IMR-90 (cell line): Measurements from ENCODE around the gene RRAGD.

Experiments used
- BHLHE40 ChIP-seq: fragments of 150-350 bp; IDR thresholded peaks from 2 replicates; pipeline ENCODE4 v1.6.1; 2016; ENCODE audit warnings: mild to moderate bottlenecking, low read depth, low read length
- CEBPB ChIP-seq: IDR thresholded peaks from 2 replicates; pipeline ENCODE4 v1.6.1; 2012; ENCODE audit warnings: low read depth, low read length, improper control_type of control experiment
- CTCF ChIP-seq: conservative IDR thresholded peaks from 2 replicates; pipeline ENCODE4 v1.5.1; 2012; ENCODE audit warnings: mild to moderate bottlenecking, low read depth, low read length, improper control_type of control experiment
- FOS ChIP-seq: fragments of 150-350 bp; IDR thresholded peaks from 2 replicates; pipeline ENCODE4 v1.6.1; 2016; ENCODE audit warnings: low read depth, low read length
- MAFK ChIP-seq: IDR thresholded peaks from 2 replicates; pipeline ENCODE4 v1.6.1; 2012; ENCODE audit warnings: low read depth, low read length, improper control_type of control experiment
- MXI1 ChIP-seq: IDR thresholded peaks from 2 replicates; pipeline ENCODE4 v1.6.1; 2012; ENCODE audit warnings: low read depth, mild to moderate bottlenecking, low read length, moderate library complexity, borderline replicate concordance
- NFE2L2 ChIP-seq: fragments of 150-350 bp; IDR thresholded peaks from 2 replicates; pipeline ENCODE4 v1.6.1; 2016; ENCODE audit warnings: low read depth, mild to moderate bottlenecking, low read length
- POLR2A ChIP-seq: IDR thresholded peaks from 2 replicates; pipeline ENCODE4 v1.6.1; 2012; ENCODE audit warnings: mild to moderate bottlenecking, low read depth, low read length
- RAD21 ChIP-seq: IDR thresholded peaks from 2 replicates; pipeline ENCODE4 v1.6.1; 2012; ENCODE audit warnings: low read length, improper control_type of control experiment
- RCOR1 ChIP-seq: IDR thresholded peaks from 2 replicates; pipeline ENCODE4 v1.6.1; 2012; ENCODE audit warnings: mild to moderate bottlenecking, low read length, improper control_type of control experiment; ENCODE audit not compliant: insufficient replicate concordance
- RFX5 ChIP-seq: IDR thresholded peaks from 2 replicates; pipeline ENCODE4 v1.8.0; 2012; ENCODE audit warnings: low read depth, mild to moderate bottlenecking, low read length, moderate library complexity
- SMC3 ChIP-seq: fragments of 150-350 bp; IDR thresholded peaks from 2 replicates; pipeline ENCODE4 v1.6.1; 2016; ENCODE audit warnings: low read depth, mild to moderate bottlenecking, antibody characterized with exemption, low read length, moderate library complexity
- USF2 ChIP-seq: fragments of 150-350 bp; IDR thresholded peaks from 2 replicates; pipeline ENCODE4 v1.6.1; 2017; ENCODE audit warnings: mild to moderate bottlenecking, antibody characterized with exemption, low read length, low read depth
- TF ChIP-seq, protein P1 (sequence below): fragments of 150-350 bp; IDR thresholded peaks from 2 replicates; pipeline ENCODE4 v1.6.1; 2016; ENCODE audit warnings: low read depth, mild to moderate bottlenecking, low read length, moderate library complexity, borderline replicate concordance

DNA sequence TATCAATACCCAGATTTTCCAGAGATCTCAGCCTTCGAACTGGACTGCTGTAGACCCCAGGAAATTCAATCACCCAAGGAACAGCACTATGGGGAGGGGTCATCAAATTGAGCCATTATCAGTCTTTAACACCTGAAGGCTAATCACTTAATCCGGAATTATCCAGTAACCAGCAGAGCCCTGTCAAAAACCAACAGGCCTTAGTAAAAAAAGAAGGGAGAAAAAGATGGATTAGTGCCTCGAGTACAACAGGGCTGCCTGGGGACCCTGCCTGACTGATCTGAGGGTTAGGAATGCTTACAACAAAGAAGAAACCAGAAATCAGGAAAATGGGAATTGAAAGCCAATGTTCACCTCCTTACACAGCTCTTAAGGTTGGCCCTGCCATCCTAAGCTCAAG lies 7.6 kb downstream of the RRAGD start:
- no peak for TF ChIP-seq POLR2A
- no peak for TF ChIP-seq NFE2L2
- no peak for TF ChIP-seq CTCF
- no peak for TF ChIP-seq FOS
- no peak for TF ChIP-seq USF2
- no peak for TF ChIP-seq BHLHE40
- no peak for TF ChIP-seq CEBPB
- TF ChIP-seq RFX5, result no peak
- TF ChIP-seq RAD21, result no peak
- TF ChIP-seq MXI1, result no peak
- TF ChIP-seq SMC3, result no peak
- no peak for TF ChIP-seq MAFK
- no peak for TF ChIP-seq RCOR1
- TF ChIP-seq, protein P1, sequence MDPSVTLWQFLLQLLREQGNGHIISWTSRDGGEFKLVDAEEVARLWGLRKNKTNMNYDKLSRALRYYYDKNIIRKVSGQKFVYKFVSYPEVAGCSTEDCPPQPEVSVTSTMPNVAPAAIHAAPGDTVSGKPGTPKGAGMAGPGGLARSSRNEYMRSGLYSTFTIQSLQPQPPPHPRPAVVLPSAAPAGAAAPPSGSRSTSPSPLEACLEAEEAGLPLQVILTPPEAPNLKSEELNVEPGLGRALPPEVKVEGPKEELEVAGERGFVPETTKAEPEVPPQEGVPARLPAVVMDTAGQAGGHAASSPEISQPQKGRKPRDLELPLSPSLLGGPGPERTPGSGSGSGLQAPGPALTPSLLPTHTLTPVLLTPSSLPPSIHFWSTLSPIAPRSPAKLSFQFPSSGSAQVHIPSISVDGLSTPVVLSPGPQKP, result no peak
